ENCODE measurements around the gene GTPBP6.

The GTPBP6 gene

GRCh38 chrX:341541-342101 is 23.0 kb upstream of the GTPBP6 start:
- TF ChIP-seq CSRNP3 (CRISPR knock-in tag; IDR thresholded peaks at IDR 0.05) (no peak), TSHZ2 (CRISPR knock-in tag; IDR thresholded peaks at IDR 0.05) (no peak)

DNA sequence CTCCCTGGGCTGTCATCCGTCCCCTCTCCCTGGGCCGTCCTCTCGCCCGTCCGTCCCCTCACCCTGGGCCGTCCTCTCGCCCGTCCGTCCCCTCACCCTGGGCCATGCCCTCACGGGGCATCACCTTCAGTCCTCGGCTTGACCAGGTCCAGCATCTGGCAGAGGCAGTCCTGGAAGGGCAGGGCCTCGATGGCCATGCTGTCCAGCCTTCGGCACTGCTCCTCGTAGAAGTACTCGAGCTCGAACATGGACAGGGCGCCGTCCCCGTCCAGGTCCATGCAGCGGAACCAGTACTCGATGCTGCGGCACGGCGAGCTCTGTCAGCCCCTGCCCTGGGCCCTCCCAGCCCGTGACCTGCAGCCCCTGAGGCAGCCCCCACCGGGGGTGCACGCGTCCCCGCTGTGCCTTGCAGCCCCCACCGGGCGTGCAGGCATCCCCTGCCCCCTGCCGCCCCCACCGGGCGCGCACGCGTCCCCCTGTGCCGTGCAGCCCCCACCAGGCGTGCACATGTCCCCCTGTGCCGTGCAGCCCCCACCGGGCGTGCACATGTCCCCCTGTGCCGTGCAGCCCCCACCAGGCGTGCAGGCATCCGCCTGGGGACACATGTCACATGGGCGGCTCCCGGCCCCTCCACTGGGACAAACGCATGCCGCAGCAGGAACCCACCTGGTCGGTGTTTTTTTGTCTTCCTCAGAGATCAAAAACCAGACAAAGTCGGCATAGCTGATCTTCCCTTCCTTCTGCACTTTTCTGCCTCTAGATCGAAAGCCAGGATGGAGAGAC is 22.2 kb upstream of the GTPBP6 start:
- TF ChIP-seq ZNF565 (CRISPR knock-in tag; conservative IDR thresholded peaks at IDR 0.05; ENCODE audit: low read depth), result no peak
- no peak for ATAC-seq

More at GRCh38 chrX:341541-342101, 23.0 kb upstream of the GTPBP6 start:
- no peak for ATAC-seq

DNA sequence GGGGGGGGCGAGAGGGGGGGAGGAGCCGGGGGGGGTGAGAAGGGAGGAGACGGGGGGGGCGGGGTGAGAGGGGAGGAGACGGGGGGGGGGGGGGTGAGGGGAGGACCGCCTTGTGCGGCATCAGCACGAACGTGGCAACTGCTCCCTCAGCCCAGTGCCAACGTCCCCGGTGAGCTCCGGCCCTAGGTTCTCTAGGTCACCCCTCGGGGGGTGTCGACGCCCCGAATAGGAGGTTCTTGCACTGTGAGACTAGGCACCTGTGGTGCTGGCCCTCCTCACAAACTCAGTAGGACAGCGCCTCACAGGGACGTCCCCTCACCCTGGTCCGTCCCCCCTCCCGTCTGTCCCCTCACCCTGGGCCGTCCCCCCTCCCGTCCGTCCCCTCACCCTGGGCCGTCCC is 21.5 kb upstream of the GTPBP6 start:
- TF ChIP-seq ISL1 (CRISPR knock-in tag; IDR thresholded peaks at IDR 0.05) (no peak), BACH2 (CRISPR knock-in tag; IDR thresholded peaks at IDR 0.05; ENCODE audit: borderline replicate concordance) (no peak), CSDC2 (CRISPR knock-in tag; IDR thresholded peaks at IDR 0.05) (no peak), TCF4 (CRISPR knock-in tag; IDR thresholded peaks at IDR 0.05; ENCODE audit: borderline replicate concordance) (no peak), TOX (CRISPR knock-in tag; IDR thresholded peaks at IDR 0.05; ENCODE audit: borderline replicate concordance) (no peak), POU6F1 (CRISPR knock-in tag; IDR thresholded peaks at IDR 0.05; ENCODE audit: borderline replicate concordance, low read depth) (no peak)
- no peak for ATAC-seq

- no peak for TF ChIP-seq ZNF8 (CRISPR knock-in tag; IDR thresholded peaks at IDR 0.05)
- no peak for TF ChIP-seq PATZ1 (CRISPR knock-in tag; IDR thresholded peaks at IDR 0.05; ENCODE audit: borderline replicate concordance)
- TF ChIP-seq CREB5 (CRISPR knock-in tag; IDR thresholded peaks at IDR 0.05; ENCODE audit: low read depth), result no peak
- no peak for TF ChIP-seq TOX (CRISPR knock-in tag; IDR thresholded peaks at IDR 0.05; ENCODE audit: borderline replicate concordance)
- no peak for TF ChIP-seq ISL1 (CRISPR knock-in tag; IDR thresholded peaks at IDR 0.05)
- TF ChIP-seq SNAI2 (CRISPR knock-in tag; IDR thresholded peaks at IDR 0.05), result no peak
- no peak for TF ChIP-seq BACH2 (CRISPR knock-in tag; IDR thresholded peaks at IDR 0.05; ENCODE audit: borderline replicate concordance)
- TF ChIP-seq ZFP30 (CRISPR knock-in tag; IDR thresholded peaks at IDR 0.05), result no peak
- no peak for TF ChIP-seq ZNF70 (CRISPR knock-in tag; IDR thresholded peaks at IDR 0.05)
- no peak for TF ChIP-seq GLIS3 (CRISPR knock-in tag; IDR thresholded peaks at IDR 0.05)
- TF ChIP-seq CSDC2 (CRISPR knock-in tag; IDR thresholded peaks at IDR 0.05), result no peak
- ATAC-seq, result no peak
Measured at GRCh38 chrX:338836-339400, 20.3 kb upstream of the GTPBP6 start.

Data from SK-N-SH treated with all-trans-retinoic acid at 6 μM for 48 hours (cell line).